ENCODE results near the gene IRS2.

GRCh38 chr13:109771926-109772325 is 14.5 kb downstream of the IRS2 start:
- TF ChIP-seq YY1 (IDR thresholded peaks at IDR 0.05; ENCODE audit: insufficient read depth, insufficient read length) (no peak), SUZ12 (IDR thresholded peaks at IDR 0.05; ENCODE audit: extremely low read depth, insufficient read depth, insufficient read length) (no peak), ZNF274 (IDR thresholded peaks at IDR 0.05; ENCODE audit: low read depth, low read length) (no peak)

All from NT2/D1 (cell line).